Activated CD8-positive, alpha-beta memory T cell treated with anti-CD3 and anti-CD28 coated beads, Interleukin-2, amount 10 ng/mL, durations not matched to agents 7 days and 5 days (primary cell): Measurements from ENCODE around the gene SLC5A5. TPM values are rescaled to one million over a fixed set of nuclear protein-coding genes. Genes with fewer than 3 reads are reported as not detected.

Experiments
- ATAC-seq: fragments of 150-1000 bp; cut with Tn5 transposase; one replicate; pipeline ENCODE4 v1.10.0; 2021; ENCODE audit warnings: moderate library complexity
- CTCF ChIA-PET: fragments of 350-600 bp; sonication (Branson Sonifier 250); formaldehyde crosslinking; loops from one replicate; lab custom pipeline; 2021; ENCODE audit warnings: antibody characterized with exemption; lab: Charles Lee
- DNase-seq: peaks from one replicate; pipeline ENCODE4 v3.0.0-alpha.2; 2020
- H3K27ac Mint-ChIP-seq: one replicate; pipeline ENCODE4 v1.8.0; 2021; ENCODE audit warnings: mild to moderate bottlenecking, mixed read lengths
- H3K27me3 Mint-ChIP-seq: one replicate; pipeline ENCODE4 v1.8.0; 2021; ENCODE audit warnings: mixed read lengths
- H3K36me3 Mint-ChIP-seq: one replicate; pipeline ENCODE4 v1.8.0; 2021; ENCODE audit warnings: mild to moderate bottlenecking, mixed read lengths
- H3K4me1 Mint-ChIP-seq: one replicate; pipeline ENCODE4 v1.8.0; 2021; ENCODE audit warnings: mixed read lengths
- H3K4me3 Mint-ChIP-seq: one replicate; pipeline ENCODE4 v1.8.0; 2021; ENCODE audit warnings: mild to moderate bottlenecking, moderate library complexity, mixed read lengths
- H3K9me3 Mint-ChIP-seq: one replicate; pipeline ENCODE4 v1.8.0; 2022; ENCODE audit warnings: low read depth, mixed read lengths
- total RNA-seq, 2 experiments: library from RNA; stranded (reverse); gene quantifications; one replicate each; pipeline ENCODE4 v1.2.3, GENCODE V29; 2021

Gene SLC5A5
- total RNA-seq, 2 experiments from 2014 or later = 0.59 to 0.73 TPM

- no peaks in the 10 kb centered on the region for H3K27me3 Mint-ChIP-seq
- no peak overlapping the region for H3K27ac Mint-ChIP-seq
- peaks cover 27% of the 10 kb centered on the region for H3K4me1 Mint-ChIP-seq
- DNase-seq = no peak
- no peaks in the 10 kb centered on the region for H3K9me3 Mint-ChIP-seq
- no peak for ATAC-seq
- CTCF ChIA-PET = no interaction called here
- peaks cover 64% of the 10 kb centered on the region for H3K36me3 Mint-ChIP-seq
- H3K4me3 Mint-ChIP-seq = no peak overlapping the region
Observed at GRCh38 chr19:17840019-17840418, 31.7 kb upstream of the SLC5A5 start.

- no peaks in the 10 kb centered on the region for H3K9me3 Mint-ChIP-seq
- H3K4me1 Mint-ChIP-seq = peaks cover 32% of the 10 kb centered on the region
- H3K27ac Mint-ChIP-seq = no peak overlapping the region
- H3K36me3 Mint-ChIP-seq = peaks cover 60% of the 10 kb centered on the region
- no peak overlapping the region for H3K4me3 Mint-ChIP-seq
- ATAC-seq (no peak), DNase-seq (no peak)
- CTCF ChIA-PET = interaction anchor here (0.8 kb wide), 1 partner anchor 14 kb away, joined by 4 read pairs; no protein-coding TSS in a partner anchor
- H3K27me3 Mint-ChIP-seq = no peaks in the 10 kb centered on the region
Observed at GRCh38 chr19:17841371-17841809, 30.4 kb upstream of the SLC5A5 start.

GRCh38 chr19:17841810-17842662, 29.7 kb upstream of the SLC5A5 start:
- ATAC-seq (peak; percentile 59), DNase-seq (peak; percentile 69)
- Mint-ChIP-seq H3K27ac (no peak overlapping the region), H3K27me3 (no peaks in the 10 kb centered on the region), H3K36me3 (peaks cover 56% of the 10 kb centered on the region), H3K4me3 (no peak overlapping the region), H3K4me1 (peaks cover 33% of the 10 kb centered on the region), H3K9me3 (no peaks in the 10 kb centered on the region)
- CTCF ChIA-PET = interaction anchor here (0.6 to 1.7 kb wide), 2 partner anchors 17 to 581 kb away, joined by 3 to 7 read pairs; partner anchors contain the start of gene RPL18A

DNA sequence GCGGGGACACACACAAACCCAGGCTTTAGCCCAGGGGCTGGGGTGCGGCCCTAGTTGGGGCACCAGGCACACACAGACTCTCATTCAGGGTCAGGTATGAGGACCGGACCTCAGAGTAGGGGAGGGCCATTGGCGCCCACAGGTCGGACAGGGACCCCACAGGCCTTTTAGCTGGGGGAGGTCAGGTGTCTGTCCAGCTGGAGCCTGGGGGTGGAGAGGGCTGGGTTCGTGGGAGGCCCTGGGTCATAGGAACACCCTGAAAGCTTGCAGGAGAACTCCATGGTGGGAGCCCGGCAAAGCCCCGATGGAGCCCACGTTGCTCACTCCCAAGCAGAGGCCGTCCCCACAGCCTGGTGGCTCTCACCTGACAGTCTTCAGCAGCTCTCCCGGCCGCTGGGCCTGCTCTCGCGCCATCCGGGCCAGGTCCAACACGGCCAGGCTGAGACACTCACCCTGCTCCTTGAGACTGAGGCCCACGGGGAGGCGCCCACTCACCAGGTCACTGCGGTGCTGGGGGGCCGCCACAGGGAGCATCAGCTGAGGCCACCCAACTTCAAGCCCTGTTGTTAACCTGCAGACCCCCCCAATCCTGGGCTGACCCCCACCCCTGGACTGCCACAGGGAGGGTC, 29.0 kb upstream of the SLC5A5 start:
- Mint-ChIP-seq H3K27ac (no peak overlapping the region), H3K4me3 (no peak overlapping the region), H3K4me1 (peaks cover 32% of the 10 kb centered on the region), H3K27me3 (no peaks in the 10 kb centered on the region), H3K36me3 (peaks cover 51% of the 10 kb centered on the region), H3K9me3 (no peaks in the 10 kb centered on the region)
- ATAC-seq (no peak), DNase-seq (no peak)
- CTCF ChIA-PET = interaction anchor here (0.6 to 1.7 kb wide), 3 partner anchors 17 to 581 kb away, joined by 3 to 7 read pairs (median 3); partner anchors contain the start of gene RPL18A

DNA sequence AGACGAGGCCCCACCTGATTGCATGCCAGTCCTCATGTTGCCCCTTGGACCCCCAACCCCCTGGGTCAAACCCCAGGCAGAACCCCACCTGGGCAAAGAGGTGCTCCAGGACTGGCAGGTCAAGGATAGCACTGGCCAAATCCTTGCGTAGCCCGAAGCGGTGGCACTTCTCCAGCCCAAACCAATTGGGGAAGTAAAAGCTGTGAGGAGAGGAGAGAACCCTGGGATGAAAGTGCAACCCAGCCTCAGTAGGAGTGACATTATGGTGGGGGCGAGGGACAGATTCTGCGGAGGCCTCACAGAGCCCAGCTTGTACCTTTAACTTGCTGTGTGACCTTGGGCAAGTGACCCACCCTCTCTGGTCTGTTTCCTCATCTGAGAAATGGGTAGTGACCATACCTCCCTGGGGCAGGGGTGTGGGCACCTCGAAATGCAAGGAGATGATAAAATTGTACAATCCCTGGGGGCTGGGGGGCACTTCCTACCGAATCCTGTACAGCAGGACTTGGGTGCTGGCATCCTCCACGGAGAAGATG, 28.4 kb upstream of the SLC5A5 start:
- peaks cover 38% of the 10 kb centered on the region for H3K4me1 Mint-ChIP-seq
- H3K4me3 Mint-ChIP-seq = no peak overlapping the region
- CTCF ChIA-PET = interaction anchor here (1.0 to 1.7 kb wide), 3 partner anchors 16 to 60 kb away, joined by 3 to 7 read pairs (median 3); partner anchors contain the start of gene RPL18A
- DNase-seq (no peak), ATAC-seq (no peak)
- H3K36me3 Mint-ChIP-seq = peaks cover 50% of the 10 kb centered on the region
- no peaks in the 10 kb centered on the region for H3K9me3 Mint-ChIP-seq
- no peaks in the 10 kb centered on the region for H3K27me3 Mint-ChIP-seq
- no peak overlapping the region for H3K27ac Mint-ChIP-seq

- Mint-ChIP-seq H3K27me3 (no peaks in the 10 kb centered on the region), H3K9me3 (no peaks in the 10 kb centered on the region), H3K4me3 (no peak overlapping the region), H3K27ac (peak overlapping the region; percentile 28), H3K4me1 (peaks cover 44% of the 10 kb centered on the region), H3K36me3 (peaks cover 47% of the 10 kb centered on the region)
- CTCF ChIA-PET = interaction anchor here (1.0 to 1.7 kb wide), 3 partner anchors 15 to 61 kb away, joined by 3 to 7 read pairs (median 3); partner anchors contain the start of gene RPL18A
- no peak for DNase-seq
- no peak for ATAC-seq
Observed at GRCh38 chr19:17843908-17844490, 27.7 kb upstream of the SLC5A5 start.

DNA sequence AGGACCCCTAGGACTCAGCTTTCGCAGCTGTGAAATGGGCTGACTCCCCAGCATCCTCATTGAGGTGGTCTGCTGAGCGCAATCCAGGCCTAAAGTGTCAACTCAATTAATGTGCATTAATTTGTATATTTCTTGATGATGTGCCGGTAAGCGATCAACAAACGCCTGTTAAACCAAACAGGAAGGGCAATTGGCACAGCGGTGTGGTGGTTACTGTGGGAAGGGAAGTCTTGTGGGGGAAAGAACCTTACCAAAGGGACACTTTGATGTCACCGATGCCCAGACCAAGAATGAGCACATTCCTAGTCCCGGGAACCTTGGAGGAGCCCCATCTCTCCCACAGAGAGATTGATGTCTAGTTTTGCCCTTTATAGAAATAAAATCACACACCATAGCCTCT, 25.6 kb upstream of the SLC5A5 start:
- Mint-ChIP-seq H3K4me3 (peak overlapping the region; percentile 86), H3K36me3 (peaks cover 35% of the 10 kb centered on the region), H3K27ac (peak overlapping the region; percentile 95), H3K4me1 (peaks cover 63% of the 10 kb centered on the region), H3K9me3 (no peaks in the 10 kb centered on the region), H3K27me3 (no peaks in the 10 kb centered on the region)
- CTCF ChIA-PET = interaction anchor here (1.3 to 7.0 kb wide), 6 partner anchors 9 to 408 kb away, joined by 3 to 58 read pairs (median 4); partner anchors contain the start of gene RPL18A
- peak; percentile 79 for DNase-seq
- no peak for ATAC-seq

DNA sequence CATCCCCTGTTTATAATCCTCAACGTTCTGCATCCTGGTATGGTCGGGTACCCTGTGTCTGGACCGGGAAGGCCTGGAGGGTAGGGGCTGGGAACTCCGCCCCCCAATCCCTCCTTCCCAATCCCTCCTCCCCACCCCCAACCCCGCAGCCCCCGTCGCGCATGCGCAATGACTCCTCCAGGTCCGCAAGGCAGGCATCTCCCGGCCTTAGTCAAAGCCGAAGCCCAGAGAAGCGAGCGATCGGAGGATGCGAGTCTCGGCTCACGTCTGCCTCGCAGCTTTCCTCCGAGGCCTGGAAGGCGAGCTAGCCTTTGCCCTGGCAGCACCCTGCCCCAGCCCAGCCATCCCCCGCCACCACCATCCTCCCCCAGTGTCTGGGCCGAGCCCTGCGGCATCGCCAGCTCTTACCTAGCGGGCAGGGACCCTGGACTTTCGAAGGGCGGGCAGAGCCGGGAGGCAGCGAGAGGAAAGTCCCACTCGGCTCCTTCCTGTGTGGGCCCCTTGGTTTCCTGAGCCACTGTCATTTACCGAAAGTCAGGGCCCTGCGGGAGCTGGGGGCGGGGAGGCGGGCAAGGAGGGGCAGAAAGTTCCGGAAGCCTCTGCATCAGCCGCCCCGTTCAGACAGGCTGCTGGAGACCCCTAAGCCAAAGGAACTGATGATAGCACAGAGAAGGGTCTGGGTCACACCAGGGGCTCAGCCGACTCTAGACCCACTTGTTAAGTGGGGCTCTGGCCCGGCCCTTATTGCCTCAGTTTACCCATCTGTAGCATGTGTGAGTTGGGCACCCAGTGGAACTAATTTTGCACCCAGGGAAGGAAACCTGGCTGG, 24.0 kb upstream of the SLC5A5 start, which contains the start of gene JAK3:
Gene JAK3 (minus strand): TSS at position 445 of the 829 bp plus-strand sequence. CDS start 3,565 bp downstream, outside the sequence.
- Mint-ChIP-seq H3K27ac (peak within 1 kb of the TSS; percentile 95), H3K4me3 (peak within 1 kb of the TSS; percentile 86), H3K4me1 (peaks cover 70% of the 10 kb centered on the region), H3K36me3 (peaks cover 24% of the 10 kb centered on the region), H3K27me3 (no peaks in the 10 kb centered on the region), H3K9me3 (no peaks in the 10 kb centered on the region)
- ATAC-seq (peak; percentile 81), DNase-seq (peak; percentile 94)
- CTCF ChIA-PET = interaction anchor here (1.3 to 7.0 kb wide), 5 partner anchors 8 to 99 kb away, joined by 3 to 58 read pairs (median 4); partner anchors contain the start of genes CCDC124 and RPL18A

- ATAC-seq (no peak), DNase-seq (no peak)
- CTCF ChIA-PET = interaction anchor here (0.6 to 7.0 kb wide), 8 partner anchors 11 to 201 kb away, joined by 3 to 58 read pairs (median 4); partner anchors contain the start of genes CCDC124 and RPL18A
- no peaks in the 10 kb centered on the region for H3K9me3 Mint-ChIP-seq
- peaks cover 15% of the 10 kb centered on the region for H3K36me3 Mint-ChIP-seq
- no peaks in the 10 kb centered on the region for H3K27me3 Mint-ChIP-seq
- H3K4me1 Mint-ChIP-seq = peaks cover 65% of the 10 kb centered on the region
- peak overlapping the region; percentile 95 for H3K27ac Mint-ChIP-seq
- H3K4me3 Mint-ChIP-seq = peak overlapping the region; percentile 86
Observed at GRCh38 chr19:17848595-17849292, 23.0 kb upstream of the SLC5A5 start.

- ATAC-seq = no peak
- Mint-ChIP-seq H3K4me1 (peaks cover 34% of the 10 kb centered on the region), H3K9me3 (no peaks in the 10 kb centered on the region), H3K4me3 (no peak overlapping the region), H3K36me3 (no peaks in the 10 kb centered on the region), H3K27ac (no peak overlapping the region), H3K27me3 (no peaks in the 10 kb centered on the region)
- DNase-seq = no peak
- CTCF ChIA-PET = interaction anchor here (0.7 to 9.5 kb wide), 11 partner anchors 18 to 413 kb away, joined by 3 to 361 read pairs (median 7); partner anchors contain the start of genes CCDC124 and MAP1S
Observed at GRCh38 chr19:17854061-17854460, 17.7 kb upstream of the SLC5A5 start.
